ENCODE results near the gene PTS.

- TF ChIP-seq, protein P1, sequence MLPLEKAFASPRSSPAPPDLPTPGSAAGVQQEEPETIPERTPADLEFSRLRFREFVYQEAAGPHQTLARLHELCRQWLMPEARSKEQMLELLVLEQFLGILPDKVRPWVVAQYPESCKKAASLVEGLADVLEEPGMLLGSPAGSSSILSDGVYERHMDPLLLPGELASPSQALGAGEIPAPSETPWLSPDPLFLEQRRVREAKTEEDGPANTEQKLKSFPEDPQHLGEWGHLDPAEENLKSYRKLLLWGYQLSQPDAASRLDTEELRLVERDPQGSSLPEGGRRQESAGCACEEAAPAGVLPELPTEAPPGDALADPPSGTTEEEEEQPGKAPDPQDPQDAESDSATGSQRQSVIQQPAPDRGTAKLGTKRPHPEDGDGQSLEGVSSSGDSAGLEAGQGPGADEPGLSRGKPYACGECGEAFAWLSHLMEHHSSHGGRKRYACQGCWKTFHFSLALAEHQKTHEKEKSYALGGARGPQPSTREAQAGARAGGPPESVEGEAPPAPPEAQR (CRISPR knock-in tag; IDR thresholded peaks at IDR 0.05) = no peak
- TF ChIP-seq, protein P2, sequence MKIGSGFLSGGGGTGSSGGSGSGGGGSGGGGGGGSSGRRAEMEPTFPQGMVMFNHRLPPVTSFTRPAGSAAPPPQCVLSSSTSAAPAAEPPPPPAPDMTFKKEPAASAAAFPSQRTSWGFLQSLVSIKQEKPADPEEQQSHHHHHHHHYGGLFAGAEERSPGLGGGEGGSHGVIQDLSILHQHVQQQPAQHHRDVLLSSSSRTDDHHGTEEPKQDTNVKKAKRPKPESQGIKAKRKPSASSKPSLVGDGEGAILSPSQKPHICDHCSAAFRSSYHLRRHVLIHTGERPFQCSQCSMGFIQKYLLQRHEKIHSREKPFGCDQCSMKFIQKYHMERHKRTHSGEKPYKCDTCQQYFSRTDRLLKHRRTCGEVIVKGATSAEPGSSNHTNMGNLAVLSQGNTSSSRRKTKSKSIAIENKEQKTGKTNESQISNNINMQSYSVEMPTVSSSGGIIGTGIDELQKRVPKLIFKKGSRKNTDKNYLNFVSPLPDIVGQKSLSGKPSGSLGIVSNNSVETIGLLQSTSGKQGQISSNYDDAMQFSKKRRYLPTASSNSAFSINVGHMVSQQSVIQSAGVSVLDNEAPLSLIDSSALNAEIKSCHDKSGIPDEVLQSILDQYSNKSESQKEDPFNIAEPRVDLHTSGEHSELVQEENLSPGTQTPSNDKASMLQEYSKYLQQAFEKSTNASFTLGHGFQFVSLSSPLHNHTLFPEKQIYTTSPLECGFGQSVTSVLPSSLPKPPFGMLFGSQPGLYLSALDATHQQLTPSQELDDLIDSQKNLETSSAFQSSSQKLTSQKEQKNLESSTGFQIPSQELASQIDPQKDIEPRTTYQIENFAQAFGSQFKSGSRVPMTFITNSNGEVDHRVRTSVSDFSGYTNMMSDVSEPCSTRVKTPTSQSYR (CRISPR knock-in tag; IDR thresholded peaks at IDR 0.05) = no peak
- TF ChIP-seq, protein P3, sequence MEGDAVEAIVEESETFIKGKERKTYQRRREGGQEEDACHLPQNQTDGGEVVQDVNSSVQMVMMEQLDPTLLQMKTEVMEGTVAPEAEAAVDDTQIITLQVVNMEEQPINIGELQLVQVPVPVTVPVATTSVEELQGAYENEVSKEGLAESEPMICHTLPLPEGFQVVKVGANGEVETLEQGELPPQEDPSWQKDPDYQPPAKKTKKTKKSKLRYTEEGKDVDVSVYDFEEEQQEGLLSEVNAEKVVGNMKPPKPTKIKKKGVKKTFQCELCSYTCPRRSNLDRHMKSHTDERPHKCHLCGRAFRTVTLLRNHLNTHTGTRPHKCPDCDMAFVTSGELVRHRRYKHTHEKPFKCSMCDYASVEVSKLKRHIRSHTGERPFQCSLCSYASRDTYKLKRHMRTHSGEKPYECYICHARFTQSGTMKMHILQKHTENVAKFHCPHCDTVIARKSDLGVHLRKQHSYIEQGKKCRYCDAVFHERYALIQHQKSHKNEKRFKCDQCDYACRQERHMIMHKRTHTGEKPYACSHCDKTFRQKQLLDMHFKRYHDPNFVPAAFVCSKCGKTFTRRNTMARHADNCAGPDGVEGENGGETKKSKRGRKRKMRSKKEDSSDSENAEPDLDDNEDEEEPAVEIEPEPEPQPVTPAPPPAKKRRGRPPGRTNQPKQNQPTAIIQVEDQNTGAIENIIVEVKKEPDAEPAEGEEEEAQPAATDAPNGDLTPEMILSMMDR (IDR thresholded peaks at IDR 0.05) = no peak
- TF ChIP-seq ZNF512 (CRISPR knock-in tag; IDR thresholded peaks at IDR 0.05; ENCODE audit: borderline replicate concordance) (no peak), ESRRA (CRISPR knock-in tag; IDR thresholded peaks at IDR 0.05; ENCODE audit: borderline replicate concordance) (no peak), MAX (CRISPR knock-in tag; IDR thresholded peaks at IDR 0.05) (no peak), JUN (CRISPR knock-in tag; IDR thresholded peaks at IDR 0.05) (no peak), ZNF317 (CRISPR knock-in tag; IDR thresholded peaks at IDR 0.05; ENCODE audit: borderline replicate concordance, low read depth) (no peak), NR1H2 (CRISPR knock-in tag; IDR thresholded peaks at IDR 0.05) (no peak), SP1 (CRISPR knock-in tag; conservative IDR thresholded peaks at IDR 0.05) (no peak)
- TF ChIP-seq, protein P4, sequence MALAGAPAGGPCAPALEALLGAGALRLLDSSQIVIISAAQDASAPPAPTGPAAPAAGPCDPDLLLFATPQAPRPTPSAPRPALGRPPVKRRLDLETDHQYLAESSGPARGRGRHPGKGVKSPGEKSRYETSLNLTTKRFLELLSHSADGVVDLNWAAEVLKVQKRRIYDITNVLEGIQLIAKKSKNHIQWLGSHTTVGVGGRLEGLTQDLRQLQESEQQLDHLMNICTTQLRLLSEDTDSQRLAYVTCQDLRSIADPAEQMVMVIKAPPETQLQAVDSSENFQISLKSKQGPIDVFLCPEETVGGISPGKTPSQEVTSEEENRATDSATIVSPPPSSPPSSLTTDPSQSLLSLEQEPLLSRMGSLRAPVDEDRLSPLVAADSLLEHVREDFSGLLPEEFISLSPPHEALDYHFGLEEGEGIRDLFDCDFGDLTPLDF (CRISPR knock-in tag; IDR thresholded peaks at IDR 0.05) = no peak
Measured at GRCh38 chr11:112267188-112267591, 41.0 kb downstream of the PTS start.
